CD4-positive, alpha-beta memory T cell (primary cell): Measurements from ENCODE around the gene PTPRU. TPM values are rescaled to one million over a fixed set of nuclear protein-coding genes. Genes with fewer than 3 reads are reported as not detected.

Source experiments
- CTCF ChIA-PET: fragments of 350-600 bp; sonication (Branson Sonifier 250); formaldehyde crosslinking; loops from one replicate; lab custom pipeline; 2021; ENCODE audit warnings: inconsistent platforms; ENCODE audit not compliant: partially characterized antibody; lab: Charles Lee
- POLR2A ChIA-PET: fragments of 350-600 bp; sonication (Branson Sonifier 250); formaldehyde crosslinking; loops from one replicate; lab custom pipeline; 2021; ENCODE audit not compliant: partially characterized antibody; lab: Charles Lee
- DNase-seq, 5 donors: peaks; one replicate each; pipeline versions ENCODE4 v3.0.0 to v3.0.0-alpha.2; 2020 to 2022; ENCODE audit warnings: mixed read lengths in 1 of 5
- H3K27ac ChIP-seq: one replicate; pipeline ENCODE4 v1.7.0; 2013; ENCODE audit warnings: low read depth, low read length
- H3K27me3 ChIP-seq: 2 replicates; pipeline ENCODE4 v1.7.0; 2013; ENCODE audit warnings: mild to moderate bottlenecking, low read length, moderate library complexity; ENCODE audit not compliant: insufficient read depth
- H3K36me3 ChIP-seq: 2 replicates; pipeline ENCODE4 v1.7.0; 2013; ENCODE audit warnings: mild to moderate bottlenecking, low read length, moderate library complexity; ENCODE audit not compliant: insufficient read depth
- H3K4me1 ChIP-seq: 2 replicates; pipeline ENCODE4 v1.7.0; 2013; ENCODE audit warnings: mild to moderate bottlenecking, low read length, moderate library complexity; ENCODE audit not compliant: insufficient read depth
- H3K4me3 ChIP-seq, 2 donors: one replicate each; pipeline ENCODE4 v1.7.0; 2013; ENCODE audit warnings: low read length in 2 of 2, mild to moderate bottlenecking in 1 of 2
- H3K9me3 ChIP-seq, 2 donors: one replicate each; pipeline ENCODE4 v1.7.0; 2013; ENCODE audit warnings: low read length in 2 of 2, control low read depth in 1 of 2; ENCODE audit not compliant: control insufficient read depth in 1 of 2
- H3K27ac Mint-ChIP-seq, 7 donors: one replicate each; pipeline ENCODE4 v1.8.0; 2020 to 2021; ENCODE audit warnings: mixed read lengths in 7 of 7, mild to moderate bottlenecking in 6 of 7, inconsistent platforms in 3 of 7, moderate library complexity in 3 of 7
- H3K27me3 Mint-ChIP-seq, 2 donors: one replicate each; pipeline ENCODE4 v1.8.0; 2020 to 2021; ENCODE audit warnings: mixed read lengths in 2 of 2
- H3K36me3 Mint-ChIP-seq, 2 donors: one replicate each; pipeline ENCODE4 v1.8.0; 2020 to 2021; ENCODE audit warnings: mixed read lengths in 2 of 2, inconsistent platforms in 1 of 2, mild to moderate bottlenecking in 1 of 2
- H3K4me1 Mint-ChIP-seq, 4 donors: one replicate each; pipeline ENCODE4 v1.8.0; 2020 to 2021; ENCODE audit warnings: mixed read lengths in 4 of 4, mild to moderate bottlenecking in 1 of 4
- H3K4me3 Mint-ChIP-seq, 8 donors: one replicate each; pipeline ENCODE4 v1.8.0; 2020 to 2021; ENCODE audit warnings: mixed read lengths in 8 of 8, mild to moderate bottlenecking in 7 of 8, moderate library complexity in 6 of 8, inconsistent platforms in 3 of 8
- H3K9me3 Mint-ChIP-seq, 8 donors: one replicate each; pipeline ENCODE4 v1.8.0; 2020 to 2021; ENCODE audit warnings: mixed read lengths in 8 of 8, mild to moderate bottlenecking in 5 of 8, inconsistent platforms in 3 of 8, moderate library complexity in 1 of 8
- intact Hi-C: fragments of 100-400 bp; cut with micrococcal nuclease; formaldehyde crosslinking; loops from one replicate; pipeline ENCODE4 v1.15.1; 2023
- polyA plus RNA-seq, 2 donors: library from polyadenylated mRNA; unstranded; fragments of 300-500 nt; fragmentation: Illumina TruSeq; gene quantifications; one replicate each; pipeline ENCODE4 v1.2.3, GENCODE V29; 2021
- total RNA-seq, 2 experiments: library from RNA; stranded (reverse); gene quantifications; one replicate each; pipeline ENCODE4 v1.2.3, GENCODE V29; 2021

The PTPRU gene
- total and polyA plus RNA-seq, 4 experiments from 2014 or later: 0.38 TPM; not detected in 3

DNA sequence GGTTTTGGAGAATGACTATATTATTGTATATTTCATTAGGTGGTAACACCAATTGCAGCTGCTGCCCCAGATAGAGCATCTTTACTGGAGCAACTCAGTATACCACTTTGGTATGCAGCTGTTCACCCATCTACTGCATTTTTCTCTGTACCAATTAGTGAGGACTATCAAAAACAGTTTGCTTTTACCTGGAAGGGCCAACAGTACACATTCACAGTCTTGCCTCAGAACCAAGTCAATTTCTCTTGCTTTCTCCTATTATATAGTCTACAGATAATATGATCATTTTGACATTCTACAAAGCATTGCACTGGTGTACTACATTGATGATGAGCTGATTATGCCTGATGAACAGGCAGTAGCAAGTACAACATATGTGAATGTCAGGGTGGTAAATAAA is 99.3 kb downstream of the PTPRU start:
- no peak overlapping the region for H3K4me3 Mint-ChIP-seq

DNA sequence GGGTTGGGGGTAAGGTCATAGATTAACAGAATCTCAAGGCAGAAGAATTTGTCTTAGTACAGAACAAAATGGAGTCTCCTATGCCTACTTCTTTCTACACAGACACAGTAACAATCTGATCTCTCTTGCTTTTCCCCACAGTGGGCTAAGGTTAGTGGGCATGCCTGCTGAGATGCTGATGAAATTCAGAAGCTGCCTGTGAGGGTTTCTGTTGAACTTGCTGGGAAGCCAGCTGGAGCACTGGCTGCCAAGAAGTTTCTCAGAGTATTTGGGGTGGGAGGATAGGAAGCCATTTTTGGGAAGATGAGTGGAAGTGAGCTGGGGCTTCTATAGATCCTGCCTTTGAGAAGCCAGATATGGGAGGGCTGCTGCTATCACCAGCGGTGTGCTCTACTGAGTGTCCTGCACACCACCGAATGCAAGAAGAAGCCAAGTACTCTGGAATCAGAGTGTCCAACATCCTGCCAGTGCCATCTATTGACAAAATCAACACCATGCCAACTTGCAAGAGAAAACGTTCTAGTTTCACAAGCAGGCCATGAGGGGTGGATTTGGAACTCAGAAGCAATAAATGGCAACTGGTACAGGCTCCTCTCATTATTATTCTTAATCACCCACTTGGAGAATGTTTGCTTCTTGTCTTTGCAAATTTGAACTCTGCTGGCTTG is 102.7 kb downstream of the PTPRU start:
- Mint-ChIP-seq H3K27me3 (peaks cover 19 to 41% of the 10 kb centered on the region in 2 donors), H3K9me3 (peaks cover 0 to 2% (median 0%) of the 10 kb centered on the region in 8 donors), H3K4me1 (no peaks in the 10 kb centered on the region), H3K27ac (no peak overlapping the region), H3K36me3 (no peaks in the 10 kb centered on the region), H3K4me3 (no peak overlapping the region)
- peaks cover 3% of the 10 kb centered on the region for H3K27me3 ChIP-seq
- ChIA-PET POLR2A (no interaction called here), CTCF (no interaction called here)
- intact Hi-C loops: no loop called here
- no peak overlapping the region for H3K27ac ChIP-seq
- H3K4me3 ChIP-seq: no peak overlapping the region
- DNase-seq: no peak
- H3K4me1 ChIP-seq: no peaks in the 10 kb centered on the region
- no peaks in the 10 kb centered on the region for H3K36me3 ChIP-seq
- no peaks in the 10 kb centered on the region for H3K9me3 ChIP-seq

More for the DNA sequence above, 99.3 kb downstream of the PTPRU start:
- Mint-ChIP-seq H3K9me3 (peaks cover 0 to 2% (median under 1%) of the 10 kb centered on the region in 8 donors), H3K36me3 (no peaks in the 10 kb centered on the region), H3K4me1 (no peaks in the 10 kb centered on the region), H3K27me3 (peaks cover 17 to 36% of the 10 kb centered on the region in 2 donors), H3K27ac (no peak overlapping the region)
- intact Hi-C loops: no loop called here
- ChIA-PET POLR2A (no interaction called here), CTCF (no interaction called here)
- no peaks in the 10 kb centered on the region for H3K36me3 ChIP-seq
- no peak overlapping the region for H3K4me3 ChIP-seq
- H3K4me1 ChIP-seq: no peaks in the 10 kb centered on the region
- peaks cover 3% of the 10 kb centered on the region for H3K27me3 ChIP-seq
- DNase-seq: no peak
- no peaks in the 10 kb centered on the region for H3K9me3 ChIP-seq
- no peak overlapping the region for H3K27ac ChIP-seq

DNA sequence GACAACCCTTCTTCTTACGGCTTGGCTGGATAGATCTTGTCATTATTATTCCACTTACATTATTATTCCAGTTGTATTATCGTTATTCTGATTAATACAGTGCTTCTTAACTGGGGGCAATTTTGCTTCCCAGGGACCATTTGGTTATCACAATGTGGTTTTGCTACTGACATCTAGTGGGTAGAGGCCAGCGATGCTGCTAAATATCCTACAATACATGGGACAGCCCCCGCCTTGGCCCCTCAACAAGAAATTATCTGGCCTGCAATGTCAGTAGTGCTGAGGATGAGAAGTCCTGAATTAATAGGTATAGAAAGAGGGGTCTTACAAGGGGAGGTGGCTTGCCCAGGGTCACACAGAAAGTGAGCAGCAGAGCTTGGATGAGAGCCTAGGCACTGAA is 105.6 kb downstream of the PTPRU start:
- ChIA-PET CTCF (no interaction called here), POLR2A (no interaction called here)
- Histone ChIP-seq H3K27me3 (peaks cover 3% of the 10 kb centered on the region), H3K36me3 (no peaks in the 10 kb centered on the region), H3K27ac (no peak overlapping the region), H3K9me3 (no peaks in the 10 kb centered on the region), H3K4me1 (no peaks in the 10 kb centered on the region), H3K4me3 (no peak overlapping the region)
- Mint-ChIP-seq H3K36me3 (no peaks in the 10 kb centered on the region), H3K4me3 (no peak overlapping the region), H3K4me1 (no peaks in the 10 kb centered on the region), H3K27me3 (peaks cover 23 to 45% of the 10 kb centered on the region in 2 donors), H3K9me3 (no peaks in the 10 kb centered on the region), H3K27ac (no peak overlapping the region)
- DNase-seq: no peak
- intact Hi-C loops: no loop called here

DNA sequence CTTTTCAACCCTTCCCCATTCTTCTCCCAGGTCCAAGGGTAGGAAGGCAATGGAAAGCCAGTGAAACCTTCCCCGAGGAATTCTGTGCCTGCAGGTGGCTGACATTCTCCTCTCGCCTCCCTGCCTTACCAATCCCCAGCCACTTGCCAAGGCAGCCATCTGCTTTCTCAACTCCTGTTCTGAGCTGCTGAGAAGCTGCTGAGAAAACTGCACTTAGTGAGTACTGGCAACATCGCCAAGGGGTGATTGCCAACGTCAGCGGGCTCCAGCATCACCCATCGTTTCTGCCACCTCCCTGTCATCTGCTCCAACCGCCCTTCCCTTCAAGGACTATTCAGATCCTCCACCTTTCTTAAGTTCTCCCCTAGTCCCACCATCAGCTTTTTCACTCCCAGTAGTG is 106.0 kb downstream of the PTPRU start:
- Histone ChIP-seq H3K4me3 (no peak overlapping the region), H3K36me3 (no peaks in the 10 kb centered on the region), H3K27me3 (peaks cover 3% of the 10 kb centered on the region), H3K27ac (no peak overlapping the region), H3K4me1 (no peaks in the 10 kb centered on the region), H3K9me3 (no peaks in the 10 kb centered on the region)
- no peak for DNase-seq
- no peaks in the 10 kb centered on the region for H3K4me1 Mint-ChIP-seq
- intact Hi-C loops: no loop called here
- H3K27ac Mint-ChIP-seq: no peak overlapping the region
- no peaks in the 10 kb centered on the region for H3K36me3 Mint-ChIP-seq
- no peaks in the 10 kb centered on the region for H3K9me3 Mint-ChIP-seq
- no peak overlapping the region for H3K4me3 Mint-ChIP-seq
- ChIA-PET POLR2A (no interaction called here), CTCF (no interaction called here)
- peaks cover 22 to 46% of the 10 kb centered on the region in 2 donors for H3K27me3 Mint-ChIP-seq

DNA sequence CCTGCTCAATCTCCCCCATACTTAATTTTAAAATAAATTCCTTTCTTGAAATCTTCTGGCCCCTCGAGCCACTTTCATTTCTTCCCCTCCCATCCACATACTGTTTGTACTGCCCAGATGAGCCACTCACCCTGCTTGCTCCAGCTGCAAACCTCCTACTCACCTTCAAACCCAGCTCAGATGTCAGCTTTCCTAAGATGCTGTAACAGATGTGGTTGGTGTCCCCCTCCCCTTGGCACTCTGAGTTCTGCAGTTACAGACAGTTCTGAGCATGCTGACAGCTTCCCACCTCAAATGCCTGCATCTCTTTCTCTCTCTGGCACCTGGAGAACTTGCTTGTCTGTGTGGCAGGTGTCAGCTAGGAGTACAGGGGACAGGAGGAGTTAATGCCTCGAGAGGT is 106.7 kb downstream of the PTPRU start:
- no peak overlapping the region for H3K4me3 ChIP-seq
- Mint-ChIP-seq H3K36me3 (no peaks in the 10 kb centered on the region), H3K4me3 (no peak overlapping the region), H3K4me1 (no peaks in the 10 kb centered on the region), H3K27ac (no peak overlapping the region), H3K27me3 (peaks cover 20 to 43% of the 10 kb centered on the region in 2 donors), H3K9me3 (no peaks in the 10 kb centered on the region)
- intact Hi-C loops: no loop called here
- ChIA-PET POLR2A (no interaction called here), CTCF (no interaction called here)
- H3K27ac ChIP-seq: no peak overlapping the region
- no peaks in the 10 kb centered on the region for H3K36me3 ChIP-seq
- no peak for DNase-seq
- no peaks in the 10 kb centered on the region for H3K9me3 ChIP-seq
- H3K27me3 ChIP-seq: no peaks in the 10 kb centered on the region
- no peaks in the 10 kb centered on the region for H3K4me1 ChIP-seq

DNA sequence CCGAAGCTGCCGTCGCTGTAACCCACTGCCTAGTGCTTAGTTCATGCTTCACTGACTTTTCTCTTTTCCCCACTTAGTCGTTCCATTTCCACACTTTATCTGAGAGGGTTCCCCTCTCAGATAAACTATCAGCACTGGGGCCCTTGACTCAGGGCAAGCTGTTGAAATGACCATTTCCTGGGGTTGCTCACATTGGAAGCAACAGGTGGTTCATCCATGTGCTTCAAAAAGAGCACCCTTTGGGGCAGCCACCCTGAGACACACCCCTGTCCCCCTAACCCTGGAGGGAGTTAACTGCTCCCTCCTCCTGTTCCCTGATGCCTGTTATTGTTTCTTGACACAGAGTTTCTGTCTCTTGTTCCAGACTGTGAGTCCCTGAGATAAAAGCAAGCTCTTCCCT is 107.2 kb downstream of the PTPRU start:
- Mint-ChIP-seq H3K36me3 (no peaks in the 10 kb centered on the region), H3K27ac (no peak overlapping the region), H3K4me1 (no peaks in the 10 kb centered on the region), H3K9me3 (no peaks in the 10 kb centered on the region), H3K4me3 (no peak overlapping the region), H3K27me3 (peaks cover 21 to 44% of the 10 kb centered on the region in 2 donors)
- no peaks in the 10 kb centered on the region for H3K4me1 ChIP-seq
- intact Hi-C loops: no loop called here
- no peaks in the 10 kb centered on the region for H3K36me3 ChIP-seq
- no peak overlapping the region for H3K27ac ChIP-seq
- CTCF ChIA-PET: no interaction called here
- no peaks in the 10 kb centered on the region for H3K9me3 ChIP-seq
- H3K27me3 ChIP-seq: no peaks in the 10 kb centered on the region
- DNase-seq: no peak
- no peak overlapping the region for H3K4me3 ChIP-seq
- POLR2A ChIA-PET: no interaction called here

DNA sequence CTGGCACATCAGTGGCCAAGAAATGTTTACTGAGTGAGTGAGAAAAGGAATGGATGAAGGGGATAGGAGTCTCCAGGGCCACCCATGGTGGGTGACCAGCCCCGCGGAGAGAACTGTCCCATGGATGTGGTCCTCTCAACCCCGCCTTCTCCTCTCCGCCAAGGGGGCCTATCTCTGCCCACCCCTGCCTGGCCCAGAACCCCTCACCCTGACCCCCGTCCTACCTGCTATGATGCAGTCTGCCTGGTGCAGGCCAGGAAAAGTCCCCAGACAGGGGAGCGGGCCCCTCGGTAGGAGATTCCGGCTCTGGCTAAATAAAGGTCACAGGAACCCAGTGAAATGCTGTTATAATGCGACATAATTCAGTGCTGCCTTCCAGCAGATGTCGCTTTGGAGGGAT is 107.6 kb downstream of the PTPRU start:
- no peak overlapping the region for H3K27ac Mint-ChIP-seq
- H3K27me3 ChIP-seq: no peaks in the 10 kb centered on the region
- no peak overlapping the region for H3K4me3 ChIP-seq
- peaks cover 21 to 44% of the 10 kb centered on the region in 2 donors for H3K27me3 Mint-ChIP-seq
- no peak overlapping the region for H3K27ac ChIP-seq
- ChIA-PET POLR2A (no interaction called here), CTCF (no interaction called here)
- H3K4me1 ChIP-seq: no peaks in the 10 kb centered on the region
- H3K36me3 ChIP-seq: no peaks in the 10 kb centered on the region
- H3K4me1 Mint-ChIP-seq: no peaks in the 10 kb centered on the region
- no peaks in the 10 kb centered on the region for H3K9me3 Mint-ChIP-seq
- no peak for DNase-seq
- no peak overlapping the region for H3K4me3 Mint-ChIP-seq
- H3K9me3 ChIP-seq: no peaks in the 10 kb centered on the region
- H3K36me3 Mint-ChIP-seq: no peaks in the 10 kb centered on the region
- intact Hi-C loops: no loop called here
